ENCODE measurements around the gene CEACAM3. TPM values are rescaled to one million over a fixed set of nuclear protein-coding genes. Genes with fewer than 3 reads are reported as not detected.
"Not testable (repeated sequence)": the region's sequence is repeated elsewhere in the genome, so short reads cannot be mapped to it uniquely, and the experiment has no call there.

Gene CEACAM3
- total RNA-seq: 1 to 10 TPM in 2 of 4 donors, under 1 TPM in 1, not detected in 1; 0.82 to 2.2 (median 1.6) TPM

DNA sequence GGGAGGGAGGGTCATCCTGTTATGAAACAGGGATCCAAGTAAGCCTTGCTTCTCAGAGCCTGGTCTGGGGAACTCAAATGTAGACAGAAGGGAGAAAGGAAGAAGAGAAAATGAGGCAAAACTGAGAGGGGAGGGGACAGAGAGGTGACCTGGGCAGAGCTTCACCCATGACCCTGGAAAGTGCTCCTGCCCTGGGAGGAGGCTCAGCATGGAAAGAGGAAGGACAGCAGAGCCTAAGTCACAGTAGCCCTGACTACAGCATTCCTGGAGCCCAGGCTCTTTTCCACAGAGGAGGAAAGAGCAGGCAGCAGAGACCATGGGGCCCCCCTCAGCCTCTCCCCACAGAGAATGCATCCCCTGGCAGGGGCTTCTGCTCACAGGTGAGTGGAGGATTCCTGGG, at the start of gene CEACAM3:
CEACAM3 (plus strand) TSS at position 226 of the 400 bp plus-strand sequence; CDS start at position 317, 91 bp downstream.
- Histone ChIP-seq H3K36me3 (no peaks in the 10 kb centered on the region), H3K9me3 (no peaks in the 10 kb centered on the region), H3K27me3 (peaks cover 27% of the 10 kb centered on the region), H3K4me3 (no peak within 1 kb of the TSS), H3K27ac (no peak within 1 kb of the TSS), H3K4me1 (no peaks in the 10 kb centered on the region)
- in situ Hi-C loops (cut with MboI; ENCODE audit: low pct_ligation_motif_present in 1 of 4, low pct_unique_long_range_greater_than_20kb in 1 of 4, low sequenced_read_pairs in 3 of 4) (no loop called here), intact Hi-C loops (cut with DNase I; ENCODE audit: low total_unique reads) (no loop called here)
- DNase-seq: no peak
- TF ChIP-seq POLR2AphosphoS5 (IDR thresholded peaks at IDR 0.05) (no peak), EP300 (IDR thresholded peaks at IDR 0.05; ENCODE audit: low read depth) (no peak), POLR2A (IDR thresholded peaks at IDR 0.05) (no peak)
- TF ChIP-seq, protein P1, sequence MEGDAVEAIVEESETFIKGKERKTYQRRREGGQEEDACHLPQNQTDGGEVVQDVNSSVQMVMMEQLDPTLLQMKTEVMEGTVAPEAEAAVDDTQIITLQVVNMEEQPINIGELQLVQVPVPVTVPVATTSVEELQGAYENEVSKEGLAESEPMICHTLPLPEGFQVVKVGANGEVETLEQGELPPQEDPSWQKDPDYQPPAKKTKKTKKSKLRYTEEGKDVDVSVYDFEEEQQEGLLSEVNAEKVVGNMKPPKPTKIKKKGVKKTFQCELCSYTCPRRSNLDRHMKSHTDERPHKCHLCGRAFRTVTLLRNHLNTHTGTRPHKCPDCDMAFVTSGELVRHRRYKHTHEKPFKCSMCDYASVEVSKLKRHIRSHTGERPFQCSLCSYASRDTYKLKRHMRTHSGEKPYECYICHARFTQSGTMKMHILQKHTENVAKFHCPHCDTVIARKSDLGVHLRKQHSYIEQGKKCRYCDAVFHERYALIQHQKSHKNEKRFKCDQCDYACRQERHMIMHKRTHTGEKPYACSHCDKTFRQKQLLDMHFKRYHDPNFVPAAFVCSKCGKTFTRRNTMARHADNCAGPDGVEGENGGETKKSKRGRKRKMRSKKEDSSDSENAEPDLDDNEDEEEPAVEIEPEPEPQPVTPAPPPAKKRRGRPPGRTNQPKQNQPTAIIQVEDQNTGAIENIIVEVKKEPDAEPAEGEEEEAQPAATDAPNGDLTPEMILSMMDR (IDR thresholded peaks at IDR 0.05): no peak

DNA sequence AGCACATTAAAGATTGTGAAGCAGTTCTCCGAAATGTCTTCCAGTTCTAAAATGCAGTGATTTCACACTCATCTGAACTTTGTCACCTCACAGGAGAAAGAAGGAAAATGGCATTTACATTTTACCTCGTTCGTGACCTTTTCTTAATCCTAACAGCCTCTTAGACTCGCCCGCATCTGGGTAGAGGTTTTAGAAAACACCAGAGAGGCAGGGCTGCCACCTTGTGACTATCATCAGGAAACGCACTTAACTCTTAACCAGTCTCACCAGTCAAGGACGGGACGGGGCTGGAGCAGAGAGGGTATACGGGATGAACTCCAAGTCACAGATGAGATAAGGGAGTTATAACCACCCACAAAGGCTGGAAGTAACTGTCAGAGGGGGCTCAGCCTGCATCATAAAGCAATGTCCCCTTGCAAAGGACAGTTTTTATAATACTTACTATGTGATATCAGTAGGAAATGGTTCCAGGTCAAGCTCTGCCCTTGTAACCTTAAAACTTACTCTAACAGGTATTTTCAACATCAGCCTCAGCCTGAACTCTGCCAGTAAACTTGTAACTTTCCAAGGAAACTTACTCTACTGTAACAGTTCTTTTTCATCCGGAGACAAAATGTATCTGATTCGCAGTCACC, 49.7 kb upstream of the CEACAM3 start:
- intact Hi-C loops (cut with DNase I; ENCODE audit: low total_unique reads): no loop called here
- in situ Hi-C loops (cut with MboI; ENCODE audit: low pct_ligation_motif_present in 1 of 4, low pct_unique_long_range_greater_than_20kb in 1 of 4, low sequenced_read_pairs in 3 of 4): no loop called here
- Histone ChIP-seq H3K4me1 (peaks cover 14 to 54% (median 26%) of the 10 kb centered on the region in 4 donors), H3K4me3 (no peak overlapping the region), H3K9me3 (no peaks in the 10 kb centered on the region), H3K36me3 (no peaks in the 10 kb centered on the region), H3K27me3 (peaks cover 5% of the 10 kb centered on the region), H3K27ac (peak overlapping the region; percentile 84 to 85 (median 84))
- TF ChIP-seq, protein P1 (IDR thresholded peaks at IDR 0.05): peak; percentile 39 to 82 (median 60)
- TF ChIP-seq EP300 (IDR thresholded peaks at IDR 0.05; ENCODE audit: low read depth) (no peak), POLR2AphosphoS5 (IDR thresholded peaks at IDR 0.05) (peak in 1 of 3 donors; percentile 18)
- WGBS, 2 donors (ENCODE audit: low coverage in 1 of 2): 21 to 27% methylated on average over 7 to 11 of the region's 11 CpGs
- peak; percentile 78 for DNase-seq

DNA sequence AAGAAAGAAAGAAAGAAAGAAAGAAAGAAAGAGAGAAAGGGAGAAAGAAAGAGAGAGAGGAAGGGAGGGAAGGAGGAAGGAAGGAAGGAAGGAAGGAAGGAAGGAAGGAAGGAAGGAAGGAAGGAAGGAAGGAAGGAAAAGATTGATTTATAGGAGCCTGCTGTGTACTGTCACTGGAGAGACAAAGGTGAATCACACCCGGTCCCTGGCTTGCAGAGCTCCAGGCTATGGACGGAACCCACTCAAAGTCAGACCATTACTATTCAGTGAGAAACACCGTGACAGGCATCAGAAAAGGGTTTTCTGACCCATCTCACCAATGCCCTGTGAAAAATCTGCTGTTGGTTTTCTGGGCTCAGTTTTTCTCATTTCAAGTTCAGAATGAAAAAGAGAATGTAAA, 48.4 kb upstream of the CEACAM3 start:
- in situ Hi-C loops (cut with MboI; ENCODE audit: low pct_ligation_motif_present in 1 of 4, low pct_unique_long_range_greater_than_20kb in 1 of 4, low sequenced_read_pairs in 3 of 4): no loop called here
- intact Hi-C loops (cut with DNase I; ENCODE audit: low total_unique reads): no loop called here
- no peak overlapping the region for H3K4me3 ChIP-seq
- H3K27me3 ChIP-seq: peaks cover 5% of the 10 kb centered on the region
- peaks cover 14 to 53% (median 26%) of the 10 kb centered on the region in 4 donors for H3K4me1 ChIP-seq
- no peak for DNase-seq
- no peaks in the 10 kb centered on the region for H3K36me3 ChIP-seq
- 72 to 79% methylated on average over 3 of the region's 3 CpGs for WGBS, 2 donors (ENCODE audit: low coverage in 1 of 2)
- H3K27ac ChIP-seq: no peak overlapping the region
- TF ChIP-seq POLR2A (IDR thresholded peaks at IDR 0.05) (no peak), EP300 (IDR thresholded peaks at IDR 0.05; ENCODE audit: low read depth) (no peak), POLR2AphosphoS5 (IDR thresholded peaks at IDR 0.05) (no peak)
- TF ChIP-seq, protein P1 (IDR thresholded peaks at IDR 0.05): no peak
- H3K9me3 ChIP-seq: no peaks in the 10 kb centered on the region

DNA sequence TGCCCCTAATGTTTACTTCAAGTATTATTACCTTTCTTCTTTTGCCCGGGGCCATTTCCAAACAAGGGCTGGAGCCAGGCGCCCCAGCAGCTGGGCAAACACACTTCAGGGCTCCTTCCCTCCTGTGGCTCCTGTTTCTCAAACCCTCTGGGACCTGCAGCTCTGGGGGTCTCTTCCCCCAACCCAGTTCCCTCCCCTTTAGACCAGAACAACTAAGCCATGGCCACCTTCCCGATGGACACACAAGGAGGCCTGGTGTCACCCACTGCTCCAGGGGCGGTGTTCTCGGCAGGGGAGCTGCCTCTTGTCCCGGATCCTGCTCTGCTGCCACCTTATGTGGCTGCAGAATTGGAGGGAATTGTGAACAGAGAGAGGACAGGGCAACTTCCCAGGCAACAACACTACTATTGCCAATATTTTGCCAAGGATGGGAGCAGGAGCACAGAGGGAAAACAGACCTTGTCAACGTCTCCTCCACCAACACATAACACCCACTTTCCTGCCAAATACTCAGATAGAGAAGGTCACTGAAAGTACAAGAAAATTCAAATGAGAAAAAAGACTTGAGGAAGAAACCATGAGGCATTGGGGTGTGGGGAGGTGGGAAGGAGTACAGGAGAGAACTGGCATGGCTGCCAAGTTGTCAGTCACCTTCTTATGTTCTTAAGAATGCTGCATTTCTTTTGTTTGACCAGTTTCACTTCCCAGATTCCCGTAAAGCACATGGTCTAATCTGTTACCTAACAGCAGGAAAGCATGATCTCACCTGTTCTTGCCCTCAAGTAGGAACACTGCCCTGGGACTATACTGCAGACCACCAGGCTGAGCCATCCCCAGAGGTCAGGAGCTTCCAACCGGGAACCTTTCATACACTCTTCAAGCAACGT, 45.9 kb upstream of the CEACAM3 start:
- DNase-seq; H3K9me3 ChIP-seq; intact Hi-C loops (cut with DNase I; ENCODE audit: low total_unique reads): not testable (repeated sequence)

More for the DNA sequence above, 45.9 kb upstream of the CEACAM3 start:
- peaks cover 7 to 40% (median 21%) of the 10 kb centered on the region in 4 donors for H3K4me1 ChIP-seq
- in situ Hi-C loops (cut with MboI; ENCODE audit: low pct_ligation_motif_present in 1 of 4, low pct_unique_long_range_greater_than_20kb in 1 of 4, low sequenced_read_pairs in 3 of 4); H3K4me3 ChIP-seq; H3K36me3 ChIP-seq; H3K27me3 ChIP-seq: not testable (repeated sequence)
- 52% methylated on average over 6 of the region's 10 CpGs; no CpG with 5 or more reads in 1 of the 2 donors for WGBS, 2 donors (ENCODE audit: low coverage in 1 of 2)
- H3K27ac ChIP-seq: peak overlapping the region in 3 of 4 donors; percentile 27 to 48 (median 35)

Data from transverse colon (tissue), 4 donors.